Skin of body (tissue), 2 donors: ENCODE data around the gene APOC1. TPM values are rescaled to one million over a fixed set of nuclear protein-coding genes. Genes with fewer than 3 reads are reported as not detected.
"Not testable (repeated sequence)": the region's sequence is repeated elsewhere in the genome, so short reads cannot be mapped to it uniquely, and the experiment has no call there.

Source experiments
- DNase-seq: peaks from one replicate; lab custom pipeline; 2025; lab: John Stamatoyannopoulos, UW
- total RNA-seq: library from RNA; depleted of rRNA; stranded (reverse); fragments of >200 nt; gene quantifications from one replicate; pipeline ENCODE4 v1.2.3, GENCODE V29; 2014

APOC1 gene
- total RNA-seq, 1 donor from 2014 or later, result 44.6 TPM

- no peak for DNase-seq
Measured at GRCh38 chr19:44912854-44913253, 1.6 kb upstream of the APOC1 start.

- DNase-seq, result not testable (repeated sequence)
Measured at GRCh38 chr19:44913512-44914432, 636 bp upstream of the APOC1 start.

- no peak for DNase-seq
Measured at GRCh38 chr19:44924243-44924725, 9.9 kb downstream of the APOC1 start.

- peak; percentile 34 for DNase-seq
Measured at GRCh38 chr19:44925114-44925891, 10.9 kb downstream of the APOC1 start.

- DNase-seq, result not testable (repeated sequence)
Measured at GRCh38 chr19:44926245-44927077, 12.1 kb downstream of the APOC1 start.

GRCh38 chr19:44927746-44928145 is 13.3 kb downstream of the APOC1 start:
- DNase-seq, result no peak

GRCh38 chr19:44930088-44930487 is 15.7 kb downstream of the APOC1 start:
- no peak for DNase-seq

- no peak for DNase-seq
Measured at GRCh38 chr19:44931541-44931940, 17.1 kb downstream of the APOC1 start.

- no peak for DNase-seq
Measured at GRCh38 chr19:44939668-44940067, 25.3 kb downstream of the APOC1 start.

- no peak for DNase-seq
Measured at GRCh38 chr19:44942067-44942571, 27.7 kb downstream of the APOC1 start, which contains the start of gene APOC4. Gene APOC4 (plus strand): TSS chr19:44942237. CDS start chr19:44942278, 41 bp downstream.

GRCh38 chr19:44943801-44944249 is 29.4 kb downstream of the APOC1 start:
- DNase-seq, result no peak

GRCh38 chr19:44947041-44947581 is 32.7 kb downstream of the APOC1 start:
- no peak for DNase-seq

- no peak for DNase-seq
Measured at GRCh38 chr19:44948237-44948636, 33.8 kb downstream of the APOC1 start.

GRCh38 chr19:44948763-44949374 is 34.5 kb downstream of the APOC1 start:
- no peak for DNase-seq

GRCh38 chr19:44949550-44949949 is 35.1 kb downstream of the APOC1 start:
- no peak for DNase-seq

GRCh38 chr19:44951179-44952159 is 37.1 kb downstream of the APOC1 start:
- peak; percentile 46 for DNase-seq

- no peak for DNase-seq
Measured at GRCh38 chr19:44954278-44954648, 39.9 kb downstream of the APOC1 start.

GRCh38 chr19:44954649-44955504 is 40.5 kb downstream of the APOC1 start, which contains the start of gene CLPTM1:
Gene CLPTM1 (plus strand): TSS chr19:44955380. CDS start chr19:44955396, 16 bp downstream.
- DNase-seq, result peak; percentile 96
